ENCODE results near the gene COX18. TPM values are rescaled to one million over a fixed set of nuclear protein-coding genes. Genes with fewer than 3 reads are reported as not detected.

COX18 gene
- total and polyA plus RNA-seq, 2 of the 4 experiments (the other 2 are of a cell fraction): 8.0 to 22.0 TPM

GRCh38 chr4:73075832-73076231 lies 6.3 kb upstream of the COX18 start:
- intact Hi-C loops (cut with micrococcal nuclease): no loop called here
- Histone ChIP-seq H2BK20ac (ENCODE audit: low read depth, low read length) (no peak overlapping the region), H3K79me1 (ENCODE audit: low read depth in 1 of 2, low read length in 2 of 2) (peaks cover 9 to 15% of the 10 kb centered on the region in 2 experiments; a peak in 2 of 4 replicates), H3K18ac (ENCODE audit: low read depth, low read length) (no peak overlapping the region), H3K9me3 (ENCODE audit: control insufficient read depth, insufficient read depth, low read length) (no peaks in the 10 kb centered on the region), H3K4me3 (ENCODE audit: insufficient read depth, low read depth, low read length) (no peak overlapping the region), H3K9me1 (ENCODE audit: insufficient read depth, low read length) (no peaks in the 10 kb centered on the region; the same call in 1 of the 2 replicates), H3K27ac (ENCODE audit: insufficient read depth, low read length) (no peak overlapping the region), H4K8ac (ENCODE audit: low read depth in 2 of 2, low read length in 2 of 2) (no peak overlapping the region), H2BK5ac (ENCODE audit: low read depth, low read length, poor library complexity, severe bottlenecking) (no peak overlapping the region), H3K4me2 (ENCODE audit: low read depth, low read length) (no peak overlapping the region), H2AFZ (replicated peaks; ENCODE audit: low read length, poor library complexity) (no peak overlapping the region), H2BK120ac (ENCODE audit: low read depth, low read length) (no peak overlapping the region), H3K14ac (replicated peaks; ENCODE audit: low read depth, low read length) (no peak overlapping the region), H3K4ac (ENCODE audit: low read depth, low read length) (no peak overlapping the region), H3K56ac (ENCODE audit: extremely low read depth, insufficient read depth, low read length) (no peak overlapping the region), H4K5ac (ENCODE audit: low read depth, low read length) (no peak overlapping the region), H3K27me3 (ENCODE audit: control insufficient read depth, insufficient read depth, low read length) (no peaks in the 10 kb centered on the region), H3K23ac (ENCODE audit: low read depth, low read length) (no peak overlapping the region), H2AK9ac (replicated peaks; ENCODE audit: low read depth, low read length, poor library complexity) (no peak overlapping the region), H3K4me1 (ENCODE audit: control insufficient read depth, insufficient read depth, low read length) (no peaks in the 10 kb centered on the region), H3K9ac (ENCODE audit: low read depth, low read length) (no peak overlapping the region), H4K91ac (ENCODE audit: insufficient read depth, low read depth, low read length) (no peak overlapping the region), H2BK15ac (ENCODE audit: low read depth, low read length) (no peak overlapping the region), H4K20me1 (ENCODE audit: insufficient read depth, low read length) (no peaks in the 10 kb centered on the region), H2AK5ac (ENCODE audit: low read depth, low read length) (no peak overlapping the region), H3K36me3 (ENCODE audit: control insufficient read depth, insufficient read depth, low read length) (peaks cover 23% of the 10 kb centered on the region)
- POLR2A ChIA-PET (ENCODE audit: unreplicated experiment): no interaction called here
- ATAC-seq (ENCODE audit: low read depth): no peak
- TSS peak; percentile 94 for BruUV-seq (replicated peaks)
- WGBS, 2 experiments (ENCODE audit: extremely low coverage in 2 of 2, insufficient read length in 1 of 2): no CpG with 5 or more reads among the region's 3 CpGs
- TF ChIP-seq MAFK (IDR thresholded peaks at IDR 0.05; ENCODE audit: low read depth, low read length) (peak; percentile 65), NFE2L2 (IDR thresholded peaks at IDR 0.05; ENCODE audit: low read depth, low read length) (no peak)
- CTCF ChIA-PET: no interaction called here
- dilution Hi-C loops (cut with HindIII; ENCODE audit: low sequenced_read_pairs, unreplicated experiment): no loop called here
- in situ Hi-C loops (cut with MboI; ENCODE audit: low sequenced_read_pairs): no loop called here
- no peak for DNase-seq
